HL-60 (cell line): ENCODE results near the gene ZNF821.

Experiments used
- POLR2AphosphoS5 ChIP-seq: IDR thresholded peaks from 2 replicates; pipeline ENCODE4 v1.6.1; 2012; ENCODE audit warnings: low read depth
- SPI1 ChIP-seq: IDR thresholded peaks from 2 replicates; pipeline ENCODE4 v1.6.1; 2012; ENCODE audit warnings: low read depth, mild to moderate bottlenecking, borderline replicate concordance
- TF ChIP-seq, protein P1 (sequence below): IDR thresholded peaks from one replicate; pipeline ENCODE4 v1.5.1; 2011; ENCODE audit warnings: low read length, control low read depth, inconsistent platforms; ENCODE audit not compliant: insufficient read depth

- TF ChIP-seq, protein P1, sequence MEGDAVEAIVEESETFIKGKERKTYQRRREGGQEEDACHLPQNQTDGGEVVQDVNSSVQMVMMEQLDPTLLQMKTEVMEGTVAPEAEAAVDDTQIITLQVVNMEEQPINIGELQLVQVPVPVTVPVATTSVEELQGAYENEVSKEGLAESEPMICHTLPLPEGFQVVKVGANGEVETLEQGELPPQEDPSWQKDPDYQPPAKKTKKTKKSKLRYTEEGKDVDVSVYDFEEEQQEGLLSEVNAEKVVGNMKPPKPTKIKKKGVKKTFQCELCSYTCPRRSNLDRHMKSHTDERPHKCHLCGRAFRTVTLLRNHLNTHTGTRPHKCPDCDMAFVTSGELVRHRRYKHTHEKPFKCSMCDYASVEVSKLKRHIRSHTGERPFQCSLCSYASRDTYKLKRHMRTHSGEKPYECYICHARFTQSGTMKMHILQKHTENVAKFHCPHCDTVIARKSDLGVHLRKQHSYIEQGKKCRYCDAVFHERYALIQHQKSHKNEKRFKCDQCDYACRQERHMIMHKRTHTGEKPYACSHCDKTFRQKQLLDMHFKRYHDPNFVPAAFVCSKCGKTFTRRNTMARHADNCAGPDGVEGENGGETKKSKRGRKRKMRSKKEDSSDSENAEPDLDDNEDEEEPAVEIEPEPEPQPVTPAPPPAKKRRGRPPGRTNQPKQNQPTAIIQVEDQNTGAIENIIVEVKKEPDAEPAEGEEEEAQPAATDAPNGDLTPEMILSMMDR, result no peak
- TF ChIP-seq POLR2AphosphoS5 (no peak), SPI1 (no peak)
Measured at GRCh38 chr16:71843572-71843971, 40.4 kb downstream of the ZNF821 start.
